Thyroid gland (tissue), 4 donors: Measurements from ENCODE around the gene FLT4. TPM values are rescaled to one million over a fixed set of nuclear protein-coding genes. Genes with fewer than 3 reads are reported as not detected.
A peak's percentile ranks its signal among the peaks of the same experiment; 100 is the strongest.

Source experiments
- DNase-seq, 2 donors: peaks; one replicate each; pipeline ENCODE4 v3.0.0-alpha.2; 2019
- H3K27ac ChIP-seq, 3 donors: fragments of 200-600 bp; sonication (generic); 1 replicate in 2 of 3; 2 replicates in 1 of 3; pipeline ENCODE4 v1.5.1; 2016 to 2019; ENCODE audit warnings: mild to moderate bottlenecking in 1 of 3, moderate library complexity in 1 of 3
- H3K27me3 ChIP-seq: fragments of 200-600 bp; sonication (generic); one replicate; pipeline ENCODE4 v1.5.1; 2019
- H3K36me3 ChIP-seq, 2 donors: fragments of 200-600 bp; sonication (generic); one replicate each; pipeline ENCODE4 v1.5.1; 2016 to 2019
- H3K4me1 ChIP-seq, 2 donors: fragments of 200-600 bp; sonication (generic); one replicate each; pipeline ENCODE4 v1.5.1; 2017 to 2019
- H3K4me3 ChIP-seq, 3 donors: fragments of 200-600 bp; sonication (generic); replicated peaks in 1 of 3; 1 replicate in 2 of 3; 2 replicates in 1 of 3; pipeline ENCODE4 v1.5.1; 2016; ENCODE audit warnings: mild to moderate bottlenecking in 1 of 3
- H3K9me3 ChIP-seq: fragments of 200-600 bp; sonication (generic); one replicate; pipeline ENCODE4 v1.5.1; 2017
- CTCF ChIP-seq, 6 experiments: fragments of 200-600 bp in 3 of 6; fragments of 450-650 bp in 3 of 6; sonication (generic) in 3 of 6; IDR thresholded peaks; one replicate each; pipeline ENCODE4 v1.5.1; 2016 to 2019; ENCODE audit warnings: antibody characterized with exemption in 6 of 6, mild to moderate bottlenecking in 2 of 6, inconsistent platforms in 1 of 6, moderate library complexity in 1 of 6
- POLR2A ChIP-seq, 2 donors: fragments of 450-650 bp; IDR thresholded peaks; one replicate each; pipeline ENCODE4 v1.6.1; 2017; ENCODE audit warnings: antibody characterized with exemption in 2 of 2, mild to moderate bottlenecking in 2 of 2, moderate library complexity in 1 of 2
- WGBS, 2 donors: methylation state at CpG; one replicate each; pipeline ENCODE4 v1.1.5; 2017; 5-methylcytosine and 5-hydroxymethylcytosine counted together
- intact Hi-C: fragments of 100-400 bp; cut with DNase I; formaldehyde crosslinking; loops from one replicate; pipeline ENCODE4 v1.15.1; 2023
- total RNA-seq, 4 donors: library from RNA; depleted of rRNA; stranded (reverse); fragments of >200 nt; gene quantifications; one replicate each; pipeline ENCODE4 v1.2.3, GENCODE V29; 2016

FLT4 gene
- total RNA-seq, 4 donors from 2014 or later, result 52.8 to 90.9 (median 66.8) TPM

- no peak for DNase-seq
- H3K4me1 ChIP-seq, result peaks cover 0 to 8% of the 10 kb centered on the region in 2 donors
- no peaks in the 10 kb centered on the region for H3K27me3 ChIP-seq
- H3K27ac ChIP-seq, result peak overlapping the region in 1 of 3 donors; percentile 23
- no peak overlapping the region for H3K4me3 ChIP-seq
- H3K36me3 ChIP-seq, result no peaks in the 10 kb centered on the region
- intact Hi-C loops, result no loop called here
- 77 to 82% methylated on average over 20 of the region's 20 CpGs for WGBS, 2 donors
- TF ChIP-seq POLR2A (IDR thresholded peaks at IDR 0.05) (no peak), CTCF (IDR thresholded peaks at IDR 0.05) (no peak)
- no peaks in the 10 kb centered on the region for H3K9me3 ChIP-seq
Observed at GRCh38 chr5:180644129-180644824, 5.1 kb downstream of the FLT4 start.

- TF ChIP-seq CTCF (IDR thresholded peaks at IDR 0.05) (no peak), POLR2A (IDR thresholded peaks at IDR 0.05) (no peak)
- H3K4me3 ChIP-seq, result no peak overlapping the region
- intact Hi-C loops, result no loop called here
- 64 to 67% methylated on average over 17 of the region's 17 CpGs for WGBS, 2 donors
- DNase-seq, result no peak
- H3K36me3 ChIP-seq, result no peaks in the 10 kb centered on the region
- no peaks in the 10 kb centered on the region for H3K4me1 ChIP-seq
- H3K27me3 ChIP-seq, result no peaks in the 10 kb centered on the region
- no peaks in the 10 kb centered on the region for H3K9me3 ChIP-seq
- no peak overlapping the region for H3K27ac ChIP-seq
Observed at GRCh38 chr5:180643191-180643851, 6.1 kb downstream of the FLT4 start.

GRCh38 chr5:180642779-180643178, 6.6 kb downstream of the FLT4 start:
- H3K27me3 ChIP-seq, result no peaks in the 10 kb centered on the region
- no peak for DNase-seq
- no peak for TF ChIP-seq CTCF (IDR thresholded peaks at IDR 0.05)

DNA sequence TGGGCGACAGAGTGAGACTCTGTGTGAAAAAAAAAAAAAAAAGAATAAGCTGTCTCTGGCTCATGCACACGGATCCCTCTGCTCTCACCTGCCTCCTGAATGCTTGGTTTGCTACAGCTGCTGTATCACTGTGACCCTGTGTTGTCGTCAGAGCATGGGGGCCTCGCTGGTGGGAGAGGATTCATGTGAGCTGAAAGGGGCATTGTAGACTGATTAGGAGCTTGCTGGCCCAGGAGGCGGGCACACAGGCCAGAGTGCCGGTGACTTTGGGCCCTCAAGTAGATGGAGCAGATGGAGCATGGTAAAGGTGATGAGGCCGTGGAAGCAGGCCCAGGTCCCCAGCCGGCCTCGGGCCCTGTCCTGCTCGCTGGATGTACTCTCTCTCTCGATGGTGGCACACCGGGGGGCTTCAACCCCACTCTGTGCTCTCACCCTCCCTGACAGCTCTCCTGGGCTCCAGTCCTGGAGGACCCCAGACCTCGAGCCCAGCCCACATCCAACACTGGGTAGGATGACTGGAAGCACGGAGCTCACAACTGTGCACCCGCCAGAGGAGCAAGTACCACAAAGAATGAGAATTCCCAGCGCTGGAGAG, 7.1 kb downstream of the FLT4 start:
- Histone ChIP-seq H3K4me3 (no peak overlapping the region), H3K27me3 (no peaks in the 10 kb centered on the region), H3K4me1 (no peaks in the 10 kb centered on the region), H3K9me3 (no peaks in the 10 kb centered on the region), H3K27ac (no peak overlapping the region), H3K36me3 (no peaks in the 10 kb centered on the region)
- intact Hi-C loops, result no loop called here
- no peak for DNase-seq
- no peak for TF ChIP-seq POLR2A (IDR thresholded peaks at IDR 0.05)
- TF ChIP-seq CTCF (IDR thresholded peaks at IDR 0.05), result no peak
- 80 to 91% methylated on average over 14 to 16 of the region's 16 CpGs for WGBS, 2 donors

More at GRCh38 chr5:180642779-180643178, 6.6 kb downstream of the FLT4 start:
- H3K27ac ChIP-seq, result no peak overlapping the region
- H3K9me3 ChIP-seq, result no peaks in the 10 kb centered on the region
- intact Hi-C loops, result no loop called here
- H3K4me1 ChIP-seq, result no peaks in the 10 kb centered on the region
- H3K36me3 ChIP-seq, result no peaks in the 10 kb centered on the region
- WGBS, 2 donors, result 81 to 87% methylated on average over 9 of the region's 9 CpGs
- no peak overlapping the region for H3K4me3 ChIP-seq

- H3K4me3 ChIP-seq, result no peak overlapping the region
Observed at GRCh38 chr5:180641566-180641900, 7.9 kb downstream of the FLT4 start.

More at GRCh38 chr5:180641566-180641900, 7.9 kb downstream of the FLT4 start:
- no peak for TF ChIP-seq POLR2A (IDR thresholded peaks at IDR 0.05)
- TF ChIP-seq CTCF (IDR thresholded peaks at IDR 0.05), result no peak
- no peaks in the 10 kb centered on the region for H3K36me3 ChIP-seq
- H3K9me3 ChIP-seq, result no peaks in the 10 kb centered on the region
- 93 to 100% methylated on average over 5 to 6 of the region's 6 CpGs for WGBS, 2 donors
- H3K27me3 ChIP-seq, result no peaks in the 10 kb centered on the region
- H3K27ac ChIP-seq, result peak overlapping the region in 1 of 3 donors; percentile 17
- DNase-seq, result no peak
- no peaks in the 10 kb centered on the region for H3K4me1 ChIP-seq
- intact Hi-C loops, result no loop called here
